HG02981 (cell line): ENCODE data around the gene NSRP1.
"Not testable (repeated sequence)": the region's sequence is repeated elsewhere in the genome, so short reads cannot be mapped to it uniquely, and the experiment has no call there.

Experiments
- ATAC-seq: cut with Tn5 transposase; IDR thresholded peaks from one replicate; pipeline ENCODE4 v1.9.1; 2021; ENCODE audit warnings: mild to moderate bottlenecking, moderate library complexity; ENCODE audit not compliant: unreplicated experiment

Gene NSRP1

GRCh38 chr17:30174556-30174955, 57.9 kb downstream of the NSRP1 start:
- ATAC-seq = no peak

- ATAC-seq = no peak
Observed at GRCh38 chr17:30176855-30177254, 60.2 kb downstream of the NSRP1 start.

GRCh38 chr17:30186761-30187160, 70.1 kb downstream of the NSRP1 start:
- no peak for ATAC-seq

- ATAC-seq = no peak
Observed at GRCh38 chr17:30187573-30187972, 71.0 kb downstream of the NSRP1 start.

GRCh38 chr17:30188211-30188939, 71.8 kb downstream of the NSRP1 start:
- ATAC-seq = no peak

- no peak for ATAC-seq
Observed at GRCh38 chr17:30191072-30191471, 74.5 kb downstream of the NSRP1 start.

GRCh38 chr17:30196504-30196903, 79.9 kb downstream of the NSRP1 start:
- no peak for ATAC-seq

GRCh38 chr17:30197416-30197815, 80.8 kb downstream of the NSRP1 start:
- ATAC-seq = no peak

GRCh38 chr17:30199600-30199999, 83.0 kb downstream of the NSRP1 start:
- no peak for ATAC-seq

- no peak for ATAC-seq
Observed at GRCh38 chr17:30200106-30200505, 83.5 kb downstream of the NSRP1 start.

GRCh38 chr17:30200656-30201055, 84.0 kb downstream of the NSRP1 start:
- ATAC-seq = not testable (repeated sequence)

- no peak for ATAC-seq
Observed at GRCh38 chr17:30203471-30203981, 86.9 kb downstream of the NSRP1 start.

- no peak for ATAC-seq
Observed at GRCh38 chr17:30207655-30208054, 91.0 kb downstream of the NSRP1 start.

GRCh38 chr17:30208214-30208613, 91.6 kb downstream of the NSRP1 start:
- ATAC-seq = no peak

GRCh38 chr17:30209930-30210329, 93.3 kb downstream of the NSRP1 start:
- ATAC-seq = no peak

- no peak for ATAC-seq
Observed at GRCh38 chr17:30210366-30210765, 93.8 kb downstream of the NSRP1 start.

- no peak for ATAC-seq
Observed at GRCh38 chr17:30210901-30211300, 94.3 kb downstream of the NSRP1 start.

GRCh38 chr17:30211371-30211770, 94.8 kb downstream of the NSRP1 start:
- ATAC-seq = no peak

GRCh38 chr17:30212750-30213149, 96.1 kb downstream of the NSRP1 start:
- ATAC-seq = peak; percentile 67

- no peak for ATAC-seq
Observed at GRCh38 chr17:30217054-30217453, 100.4 kb downstream of the NSRP1 start.

- no peak for ATAC-seq
Observed at GRCh38 chr17:30217746-30218245, 101.2 kb downstream of the NSRP1 start.

GRCh38 chr17:30218799-30219198, 102.2 kb downstream of the NSRP1 start:
- no peak for ATAC-seq

- ATAC-seq = no peak
Observed at GRCh38 chr17:30219315-30219714, 102.7 kb downstream of the NSRP1 start.
